GM10248 (cell line): Measurements from ENCODE around the gene FUT2.

ENCODE experiments used
- CTCF ChIA-PET: fragments of 300-600 bp; sonication (Branson Sonifier 250); formaldehyde crosslinking; extraction: SDS; loops from one replicate; lab custom pipeline; 2021; ENCODE audit warnings: antibody characterized with exemption; lab: Yijun Ruan, JAX
- POLR2A ChIA-PET: fragments of 350-650 bp; sonication (Branson Sonifier 250); formaldehyde crosslinking; extraction: SDS; loops from one replicate; lab custom pipeline; 2020; ENCODE audit warnings: antibody characterized with exemption; lab: Yijun Ruan, JAX
- DNase-seq: peaks from one replicate; pipeline ENCODE4 v3.0.0; 2012; ENCODE audit errors: extremely low spot score
- CTCF ChIP-seq: IDR thresholded peaks from 2 replicates; pipeline ENCODE4 v1.5.1; 2012; ENCODE audit warnings: mild to moderate bottlenecking, low read depth; ENCODE audit errors: extremely low read depth, missing control alignments, control extremely low read depth

Gene FUT2

GRCh38 chr19:48660852-48661710 is 34.7 kb upstream of the FUT2 start:
- CTCF ChIA-PET: interaction anchor here (0.8 kb wide), 2 partner anchors 14 to 15 kb away, joined by 3 to 5 read pairs; partner anchors contain the start of gene CA11
- DNase-seq: peak; percentile 97
- POLR2A ChIA-PET: interaction anchor here (0.5 kb wide), 2 partner anchors 111 to 1407 kb away, joined by 3 read pairs; no protein-coding TSS in a partner anchor

GRCh38 chr19:48661711-48662090 is 34.1 kb upstream of the FUT2 start:
- TF ChIP-seq CTCF: no peak
- no peak for DNase-seq
- ChIA-PET CTCF (interaction anchor here (0.8 kb wide), 1 partner anchor 16 kb away, joined by 3 read pairs; the partner anchor contains the start of gene CA11), POLR2A (interaction anchor here (0.5 kb wide), 1 partner anchor 111 kb away, joined by 3 read pairs; no protein-coding TSS in a partner anchor)

More at GRCh38 chr19:48660852-48661710, 34.7 kb upstream of the FUT2 start:
- TF ChIP-seq CTCF: no peak

- DNase-seq: no peak
- ChIA-PET POLR2A (no interaction called here), CTCF (interaction anchor here (2.4 kb wide), 1 partner anchor 11 kb away, joined by 9 read pairs; no protein-coding TSS in a partner anchor)
- TF ChIP-seq CTCF: no peak
Measured at GRCh38 chr19:48663667-48664066, 32.1 kb upstream of the FUT2 start.

- TF ChIP-seq CTCF: no peak
- CTCF ChIA-PET: interaction anchor here (0.8 to 2.4 kb wide), 2 partner anchors 10 to 329 kb away, joined by 3 to 9 read pairs; partner anchors contain the start of genes GYS1 and RUVBL2
- POLR2A ChIA-PET: no interaction called here
- no peak for DNase-seq
Measured at GRCh38 chr19:48664476-48664875, 31.3 kb upstream of the FUT2 start.

- TF ChIP-seq CTCF: no peak
- POLR2A ChIA-PET: no interaction called here
Measured at GRCh38 chr19:48665786-48666185, 30.0 kb upstream of the FUT2 start.

GRCh38 chr19:48668332-48668731 is 27.4 kb upstream of the FUT2 start:
- DNase-seq: no peak
- TF ChIP-seq CTCF: no peak
- ChIA-PET CTCF (interaction anchor here (1.0 kb wide), 1 partner anchor 70 kb away, joined by 3 read pairs; no protein-coding TSS in a partner anchor), POLR2A (no interaction called here)

More at GRCh38 chr19:48665786-48666185, 30.0 kb upstream of the FUT2 start:
- DNase-seq: no peak
- CTCF ChIA-PET: interaction anchor here (1.7 to 1.8 kb wide), 2 partner anchors 9 to 10 kb away, joined by 4 to 10 read pairs; no protein-coding TSS in a partner anchor
